H1 (cell line): ENCODE measurements around the gene SAT1. TPM values are rescaled to one million over a fixed set of nuclear protein-coding genes. Genes with fewer than 3 reads are reported as not detected.

Experiments
- CTCF ChIA-PET: fragments of 300-600 bp; sonication (Branson Sonifier 250); formaldehyde crosslinking; loops from one replicate; lab custom pipeline; 2021; ENCODE audit not compliant: partially characterized antibody; lab: Charles Lee
- POLR2A ChIA-PET: fragments of 300-600 bp; sonication (Branson Sonifier 250); formaldehyde crosslinking; loops from one replicate; lab custom pipeline; 2021; ENCODE audit warnings: inconsistent platforms; ENCODE audit not compliant: partially characterized antibody; lab: Charles Lee
- DNase-seq, 2 experiments: peaks; one replicate each; pipeline versions ENCODE4 v3.0.0 to v3.0.0-alpha.2; 2010 to 2022; ENCODE audit warnings: low spot score in 2 of 2, low read depth in 1 of 2, mixed read lengths in 1 of 2
- FAIRE-seq: peaks from 2 replicates; lab custom pipeline; 2011; peaks lifted over from hg19 to GRCh38; lab: Jason Lieb, UNC
- H2AFZ ChIP-seq: 2 replicates; pipeline ENCODE4 v1.8.1; 2012; ENCODE audit warnings: low read length, inconsistent platforms
- H2AK5ac ChIP-seq: 2 replicates; pipeline ENCODE4 v1.6.1; 2013; ENCODE audit warnings: low read depth, low read length
- H2BK120ac ChIP-seq: replicated peaks from 2 replicates; pipeline ENCODE3; 2013; ENCODE audit warnings: low read depth, low read length, inconsistent platforms
- H2BK12ac ChIP-seq: 2 replicates; pipeline ENCODE4 v1.6.1; 2013; ENCODE audit warnings: low read depth, low read length
- H2BK15ac ChIP-seq: 2 replicates; pipeline ENCODE4 v1.6.1; 2013; ENCODE audit warnings: low read length
- H2BK20ac ChIP-seq: 2 replicates; pipeline ENCODE4 v1.6.1; 2013; ENCODE audit warnings: low read length
- H2BK5ac ChIP-seq: 2 replicates; pipeline ENCODE4 v1.6.1; 2013; ENCODE audit warnings: low read depth, low read length
- H3K14ac ChIP-seq: 2 replicates; pipeline ENCODE4 v1.6.1; 2013; ENCODE audit warnings: inconsistent platforms; ENCODE audit not compliant: insufficient read length
- H3K18ac ChIP-seq: 2 replicates; pipeline ENCODE4 v1.6.1; 2013; ENCODE audit warnings: low read length; ENCODE audit errors: extremely low read depth
- H3K23ac ChIP-seq: 2 replicates; pipeline ENCODE4 v1.6.1; 2013; ENCODE audit warnings: inconsistent platforms; ENCODE audit not compliant: insufficient read length
- H3K23me2 ChIP-seq: 2 replicates; pipeline ENCODE4 v1.6.1; 2013; ENCODE audit warnings: low read depth, low read length
- H3K27ac ChIP-seq: 2 replicates; pipeline ENCODE4 v1.6.1; 2011; ENCODE audit warnings: low read depth, low read length, inconsistent platforms
- H3K27me3 ChIP-seq, 4 experiments: replicated peaks in 1 of 4; 1 replicate in 1 of 4; 2 replicates in 3 of 4; pipeline versions ENCODE4 v1.6.1 to v1.8.1; 2011 to 2013; ENCODE audit warnings: low read length in 3 of 4, mild to moderate bottlenecking in 3 of 4, inconsistent platforms in 2 of 4, mixed read lengths in 2 of 4, moderate library complexity in 1 of 4; ENCODE audit not compliant: control insufficient read depth in 3 of 4, insufficient read depth in 3 of 4; ENCODE audit errors: extremely low read depth in 1 of 4
- H3K36me3 ChIP-seq, 4 experiments: 2 replicates each; pipeline versions ENCODE4 v1.6.1 to v1.8.1; 2011 to 2013; ENCODE audit warnings: mild to moderate bottlenecking in 4 of 4, low read length in 3 of 4, moderate library complexity in 2 of 4, control low read depth in 1 of 4, inconsistent platforms in 1 of 4; ENCODE audit not compliant: insufficient read depth in 4 of 4, control insufficient read depth in 2 of 4
- H3K4ac ChIP-seq: replicated peaks from 2 replicates; pipeline ENCODE3; 2013; ENCODE audit warnings: low read length, low read depth, mixed read lengths, inconsistent platforms; ENCODE audit not compliant: insufficient read length
- H3K4me1 ChIP-seq, 4 experiments: replicated peaks in 1 of 4; 1 replicate in 1 of 4; 2 replicates in 3 of 4; pipeline versions ENCODE4 v1.6.1 to v1.8.1; 2011 to 2013; ENCODE audit warnings: low read length in 3 of 4, inconsistent platforms in 2 of 4, mixed read lengths in 1 of 4; ENCODE audit not compliant: insufficient read depth in 4 of 4, control insufficient read depth in 3 of 4
- H3K4me2 ChIP-seq, 2 experiments: 2 replicates each; pipeline versions ENCODE4 v1.6.1 to v1.8.1; 2011 to 2013; ENCODE audit warnings: low read depth in 2 of 2, low read length in 2 of 2, control low read depth in 1 of 2, inconsistent platforms in 1 of 2, mild to moderate bottlenecking in 1 of 2; ENCODE audit not compliant: insufficient read depth in 1 of 2
- H3K4me3 ChIP-seq, 4 experiments: fragments of 200-600, 300-600 bp in 1 of 4; sonication (generic), shearing (Covaris generic), sonication (Bioruptor Twin) in 1 of 4; 2 replicates each; pipeline versions ENCODE4 v1.5.1 to v1.8.1; 2011 to 2016; ENCODE audit warnings: low read length in 4 of 4, low read depth in 3 of 4, control low read depth in 2 of 4, inconsistent platforms in 2 of 4, mild to moderate bottlenecking in 2 of 4, mixed read lengths in 1 of 4, moderate library complexity in 1 of 4; ENCODE audit not compliant: insufficient read depth in 2 of 4; ENCODE audit errors: extremely low read depth in 1 of 4
- H3K56ac ChIP-seq: replicated peaks from 2 replicates; pipeline ENCODE3; 2013; ENCODE audit warnings: low read depth, mild to moderate bottlenecking, mixed read lengths, low read length, inconsistent platforms; ENCODE audit not compliant: insufficient read length
- H3K79me1 ChIP-seq: 2 replicates; pipeline ENCODE4 v1.6.1; 2013; ENCODE audit warnings: low read depth, low read length, control low read depth
- H3K79me2 ChIP-seq, 2 experiments: 2 replicates each; pipeline versions ENCODE4 v1.6.1 to v1.8.1; 2012 to 2013; ENCODE audit warnings: low read length in 2 of 2, mild to moderate bottlenecking in 2 of 2, inconsistent platforms in 1 of 2; ENCODE audit not compliant: insufficient read depth in 2 of 2, control insufficient read depth in 1 of 2
- H3K9ac ChIP-seq, 4 experiments: replicated peaks in 1 of 4; 1 replicate in 1 of 4; 2 replicates in 3 of 4; pipeline versions ENCODE4 v1.6.1 to v1.8.1; 2011 to 2013; ENCODE audit warnings: low read depth in 3 of 4, low read length in 3 of 4, control low read depth in 2 of 4, mild to moderate bottlenecking in 2 of 4, moderate library complexity in 2 of 4, inconsistent platforms in 1 of 4; ENCODE audit errors: extremely low read depth in 1 of 4
- H3K9me3 ChIP-seq, 2 experiments: 2 replicates each; pipeline versions ENCODE4 v1.6.1 to v1.8.1; 2012 to 2013; ENCODE audit warnings: mild to moderate bottlenecking in 2 of 2, moderate library complexity in 2 of 2, control low read depth in 1 of 2, inconsistent platforms in 1 of 2, low read depth in 1 of 2, low read length in 1 of 2, mixed read lengths in 1 of 2; ENCODE audit not compliant: insufficient read depth in 2 of 2
- H4K20me1 ChIP-seq, 2 experiments: replicated peaks in 1 of 2; 2 replicates each; pipeline versions ENCODE3 to v1.8.1; 2011 to 2013; ENCODE audit warnings: inconsistent platforms in 2 of 2, low read length in 2 of 2, mild to moderate bottlenecking in 1 of 2; ENCODE audit not compliant: insufficient read depth in 2 of 2, control insufficient read depth in 1 of 2
- H4K5ac ChIP-seq: 2 replicates; pipeline ENCODE4 v1.6.1; 2013; ENCODE audit warnings: low read length, low read depth, mixed read lengths, inconsistent platforms; ENCODE audit not compliant: insufficient read length
- H4K8ac ChIP-seq: 2 replicates; pipeline ENCODE4 v1.8.0; 2013; ENCODE audit warnings: mild to moderate bottlenecking, moderate library complexity, low read length, inconsistent platforms; ENCODE audit not compliant: insufficient read depth; ENCODE audit errors: extremely low read depth
- H4K91ac ChIP-seq: replicated peaks from 2 replicates; pipeline ENCODE3; 2013; ENCODE audit warnings: low read length, mixed read lengths, inconsistent platforms; ENCODE audit not compliant: insufficient read length
- CTCF ChIP-seq, 3 experiments: IDR thresholded peaks; 1 replicate in 2 of 3; 2 replicates in 1 of 3; pipeline versions ENCODE4 v1.5.1 to v1.6.1; 2011; ENCODE audit warnings: low read length in 3 of 3, mild to moderate bottlenecking in 3 of 3, inconsistent platforms in 2 of 3, low read depth in 1 of 3, moderate library complexity in 1 of 3; ENCODE audit not compliant: insufficient read depth in 1 of 3; ENCODE audit errors: control extremely low read depth in 1 of 3
- FOSL1 ChIP-seq: IDR thresholded peaks from 2 replicates; pipeline ENCODE4 v1.6.1; 2011; ENCODE audit warnings: mild to moderate bottlenecking, low read depth, low read length, moderate library complexity; ENCODE audit not compliant: insufficient read depth
- MAFK ChIP-seq: IDR thresholded peaks from 2 replicates; pipeline ENCODE4 v1.6.1; 2012; ENCODE audit warnings: low read depth, mild to moderate bottlenecking, improper control_type of control experiment, low read length
- NANOG ChIP-seq: IDR thresholded peaks from 2 replicates; pipeline ENCODE4 v1.6.1; 2011; ENCODE audit warnings: low read length, low read depth, mild to moderate bottlenecking, inconsistent platforms; ENCODE audit not compliant: insufficient read depth, poor library complexity, severe bottlenecking
- SUZ12 ChIP-seq: fragments of 200-600 bp; sonication (generic); IDR thresholded peaks from 2 replicates; pipeline ENCODE4 v1.6.1; 2012; ENCODE audit warnings: mild to moderate bottlenecking, inconsistent platforms, low read length, moderate library complexity, mixed read lengths
- TAF7 ChIP-seq: optimal IDR thresholded peaks from 2 replicates; pipeline ENCODE3; 2011; ENCODE audit warnings: low read depth, mild to moderate bottlenecking, inconsistent platforms, low read length, moderate library complexity, borderline replicate concordance
- WGBS, 2 experiments: shearing (Covaris generic) in 1 of 2; methylation state at CpG; one replicate each; pipeline versions ENCODE4 v1.1.6 to v1.1.7; 2013 to 2015; ENCODE audit warnings: low lambda C conversion rate in 2 of 2, mixed read lengths in 2 of 2, inconsistent platforms in 1 of 2, low coverage in 1 of 2, missing lambda C conversion rate in 1 of 2; ENCODE audit not compliant: insufficient replicate concordance in 2 of 2, insufficient coverage in 1 of 2, insufficient read length in 1 of 2; ENCODE audit errors: extremely low coverage in 1 of 2, missing lambda C conversion rate in 1 of 2; 5-methylcytosine and 5-hydroxymethylcytosine counted together
- polyA plus RNA-seq, 7 experiments: library from polyadenylated mRNA; depleted of rRNA in 3 of 7; stranded (reverse) in 5 of 7; unstranded in 2 of 7; fragments of >200 nt in 5 of 7; fragments of 200-250 nt in 2 of 7; gene quantifications; 1 replicate in 5 of 7; 2 replicates in 1 of 7; 4 replicates in 1 of 7; pipeline versions ENCODE4 v1.2.1 to v1.2.3, GENCODE V29; 2011 to 2013; ENCODE audit warnings: missing spikeins in 2 of 7, mixed read lengths in 2 of 7
- total RNA-seq: library from RNA; stranded (reverse); fragmentation: NEBNext Ultra II Directional; extraction: Animal tissue kit (Norgen Biotek cat#: 25700); gene quantifications from 2 replicates; pipeline ENCODE4 v1.2.1, GENCODE V29; 2021

SAT1 gene
- total and polyA plus RNA-seq, 2 of the 8 experiments (the other 6 are each of a cell fraction or from before 2014, with no cell fraction given) = 29.2 to 36.8 TPM

GRCh38 chrX:23789386-23790154 lies 6.6 kb downstream of the SAT1 start:
- H3K9ac ChIP-seq = no peak overlapping the region
- DNase-seq (no peak), FAIRE-seq (no peak)
- H3K27ac ChIP-seq = no peak overlapping the region
- no peak overlapping the region for H3K4me3 ChIP-seq
- H2BK12ac ChIP-seq = no peak overlapping the region
- no peaks in the 10 kb centered on the region for H3K79me1 ChIP-seq
- H2AFZ ChIP-seq = no peak overlapping the region
- H3K18ac ChIP-seq = no peak overlapping the region
- H4K20me1 ChIP-seq = no peaks in the 10 kb centered on the region
- ChIA-PET POLR2A (no interaction called here), CTCF (interaction anchor here (0.7 kb wide), 1 partner anchor 11 kb away, joined by 3 read pairs; no protein-coding TSS in a partner anchor)
- peaks cover 0 to 3% (median 0%) of the 10 kb centered on the region in 4 experiments; a peak in 1 of 7 replicates for H3K4me1 ChIP-seq
- H4K91ac ChIP-seq = no peak overlapping the region
- no peak overlapping the region for H3K4ac ChIP-seq
- no peaks in the 10 kb centered on the region for H3K27me3 ChIP-seq
- H3K14ac ChIP-seq = no peak overlapping the region
- no peak overlapping the region for H3K56ac ChIP-seq
- H3K79me2 ChIP-seq = no peaks in the 10 kb centered on the region
- 92% methylated on average over 6 of the region's 8 CpGs; no CpG with 5 or more reads in 1 of the 2 experiments for WGBS, 2 experiments
- no peak overlapping the region for H2BK120ac ChIP-seq
- no peaks in the 10 kb centered on the region for H3K23me2 ChIP-seq
- no peak overlapping the region for H3K4me2 ChIP-seq
- no peak overlapping the region for H2BK5ac ChIP-seq
- no peak overlapping the region for H4K8ac ChIP-seq
- no peak overlapping the region for H2BK20ac ChIP-seq
- H2BK15ac ChIP-seq = no peak overlapping the region
- no peaks in the 10 kb centered on the region for H3K9me3 ChIP-seq
- no peak overlapping the region for H4K5ac ChIP-seq
- H3K23ac ChIP-seq = no peak overlapping the region
- peaks cover 0 to 8% (median 0%) of the 10 kb centered on the region in 4 experiments; a peak in 1 of 8 replicates for H3K36me3 ChIP-seq
- H2AK5ac ChIP-seq = no peak overlapping the region
- TF ChIP-seq MAFK (no peak), FOSL1 (no peak), CTCF (IDR thresholded peaks at IDR 0.05; ENCODE audit: control extremely low read depth in 1 of 3, insufficient read depth in 1 of 3, low read depth in 1 of 3, low read length in 3 of 3) (no peak), NANOG (no peak), TAF7 (no peak), SUZ12 (no peak)
